Measurements from ENCODE around the gene ADNP2. TPM values are rescaled to one million over a fixed set of nuclear protein-coding genes. Genes with fewer than 3 reads are reported as not detected.
A peak's percentile ranks its signal among the peaks of the same experiment; 100 is the strongest.

ADNP2 gene
- total and polyA plus RNA-seq, 2 of the 4 experiments (the other 2 are of a cell fraction): 5.6 to 18.3 TPM

GRCh38 chr18:80103231-80103630, 5.8 kb upstream of the ADNP2 start:
- Histone ChIP-seq H3K9ac (ENCODE audit: low read depth, low read length) (no peak overlapping the region), H2BK15ac (ENCODE audit: low read depth, low read length) (no peak overlapping the region), H3K4me2 (ENCODE audit: low read depth, low read length) (no peak overlapping the region), H3K36me3 (ENCODE audit: control insufficient read depth, insufficient read depth, low read length) (no peaks in the 10 kb centered on the region), H3K4ac (ENCODE audit: low read depth, low read length) (no peak overlapping the region), H4K91ac (ENCODE audit: insufficient read depth, low read depth, low read length) (no peak overlapping the region), H3K4me1 (ENCODE audit: control insufficient read depth, insufficient read depth, low read length) (peaks cover 4% of the 10 kb centered on the region), H4K5ac (ENCODE audit: low read depth, low read length) (no peak overlapping the region), H3K4me3 (ENCODE audit: insufficient read depth, low read depth, low read length) (no peak overlapping the region), H2BK120ac (ENCODE audit: low read depth, low read length) (no peak overlapping the region), H2AK5ac (ENCODE audit: low read depth, low read length) (no peak overlapping the region), H2BK5ac (ENCODE audit: low read depth, low read length, poor library complexity, severe bottlenecking) (no peak overlapping the region), H3K27me3 (ENCODE audit: control insufficient read depth, insufficient read depth, low read length) (no peaks in the 10 kb centered on the region), H3K56ac (ENCODE audit: extremely low read depth, insufficient read depth, low read length) (no peak overlapping the region), H2AFZ (replicated peaks; ENCODE audit: low read length, poor library complexity) (peak overlapping the region; percentile 35), H3K9me3 (ENCODE audit: control insufficient read depth, insufficient read depth, low read length) (no peaks in the 10 kb centered on the region), H2AK9ac (replicated peaks; ENCODE audit: low read depth, low read length, poor library complexity) (peak overlapping the region; percentile 5), H3K9me1 (ENCODE audit: insufficient read depth, low read length) (peaks cover 7% of the 10 kb centered on the region), H3K14ac (replicated peaks; ENCODE audit: low read depth, low read length) (no peak overlapping the region), H3K27ac (ENCODE audit: insufficient read depth, low read length) (no peak overlapping the region), H4K8ac (ENCODE audit: low read depth in 2 of 2, low read length in 2 of 2) (no peak overlapping the region), H3K18ac (ENCODE audit: low read depth, low read length) (no peak overlapping the region), H3K23ac (ENCODE audit: low read depth, low read length) (0 out of 2 replicates have a peak overlapping the region, but pooled peaks have one; percentile 8), H2BK20ac (ENCODE audit: low read depth, low read length) (0 out of 2 replicates have a peak overlapping the region, but pooled peaks have one; percentile 23), H3K79me1 (ENCODE audit: low read depth in 1 of 2, low read length in 2 of 2) (no peaks in the 10 kb centered on the region), H4K20me1 (ENCODE audit: insufficient read depth, low read length) (no peaks in the 10 kb centered on the region)
- 0 out of 2 replicates have a peak, but pooled peaks have one; percentile 40 for TF ChIP-seq FOS (IDR thresholded peaks at IDR 0.05; ENCODE audit: low read depth, low read length)
- TF ChIP-seq RFX5 (IDR thresholded peaks at IDR 0.05; ENCODE audit: low read depth, low read length): no peak
- TF ChIP-seq NFE2L2 (IDR thresholded peaks at IDR 0.05; ENCODE audit: low read depth, low read length): peak; percentile 78; the same call in 1 of the 2 replicates
- peak; percentile 65 for TF ChIP-seq BHLHE40 (IDR thresholded peaks at IDR 0.05; ENCODE audit: low read depth, low read length)
- TF ChIP-seq CTCF (conservative IDR thresholded peaks at IDR 0.05; ENCODE audit: low read depth, low read length): no peak
- POLR2A ChIA-PET (ENCODE audit: unreplicated experiment): interaction anchor here (0.5 kb wide), 1 partner anchor 949 kb away, joined by 13 read pairs; no protein-coding TSS in a partner anchor
- WGBS, 2 experiments (ENCODE audit: extremely low coverage in 2 of 2, insufficient read length in 1 of 2): no CpG with 5 or more reads among the region's 6 CpGs
- DNase-seq (peak; percentile 69), ATAC-seq (ENCODE audit: low read depth) (peak; percentile 78)
- dilution Hi-C loops (cut with HindIII; ENCODE audit: low sequenced_read_pairs, unreplicated experiment) (no loop called here), intact Hi-C loops (cut with micrococcal nuclease) (no loop called here), in situ Hi-C loops (cut with MboI; ENCODE audit: low sequenced_read_pairs) (no loop called here)
- CTCF ChIA-PET: no interaction called here
- no TSS peak for BruUV-seq (replicated peaks)

All from IMR-90 (cell line).